NOMO-1 (cell line): ENCODE measurements around the gene PODN.

Experiments
- DNase-seq, 2 experiments: peaks; one replicate each; lab custom pipeline; 2025; ENCODE audit not compliant: unreplicated experiment in 2 of 2; lab: John Stamatoyannopoulos, UW

The PODN gene, protein sequence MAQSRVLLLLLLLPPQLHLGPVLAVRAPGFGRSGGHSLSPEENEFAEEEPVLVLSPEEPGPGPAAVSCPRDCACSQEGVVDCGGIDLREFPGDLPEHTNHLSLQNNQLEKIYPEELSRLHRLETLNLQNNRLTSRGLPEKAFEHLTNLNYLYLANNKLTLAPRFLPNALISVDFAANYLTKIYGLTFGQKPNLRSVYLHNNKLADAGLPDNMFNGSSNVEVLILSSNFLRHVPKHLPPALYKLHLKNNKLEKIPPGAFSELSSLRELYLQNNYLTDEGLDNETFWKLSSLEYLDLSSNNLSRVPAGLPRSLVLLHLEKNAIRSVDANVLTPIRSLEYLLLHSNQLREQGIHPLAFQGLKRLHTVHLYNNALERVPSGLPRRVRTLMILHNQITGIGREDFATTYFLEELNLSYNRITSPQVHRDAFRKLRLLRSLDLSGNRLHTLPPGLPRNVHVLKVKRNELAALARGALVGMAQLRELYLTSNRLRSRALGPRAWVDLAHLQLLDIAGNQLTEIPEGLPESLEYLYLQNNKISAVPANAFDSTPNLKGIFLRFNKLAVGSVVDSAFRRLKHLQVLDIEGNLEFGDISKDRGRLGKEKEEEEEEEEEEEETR

DNA sequence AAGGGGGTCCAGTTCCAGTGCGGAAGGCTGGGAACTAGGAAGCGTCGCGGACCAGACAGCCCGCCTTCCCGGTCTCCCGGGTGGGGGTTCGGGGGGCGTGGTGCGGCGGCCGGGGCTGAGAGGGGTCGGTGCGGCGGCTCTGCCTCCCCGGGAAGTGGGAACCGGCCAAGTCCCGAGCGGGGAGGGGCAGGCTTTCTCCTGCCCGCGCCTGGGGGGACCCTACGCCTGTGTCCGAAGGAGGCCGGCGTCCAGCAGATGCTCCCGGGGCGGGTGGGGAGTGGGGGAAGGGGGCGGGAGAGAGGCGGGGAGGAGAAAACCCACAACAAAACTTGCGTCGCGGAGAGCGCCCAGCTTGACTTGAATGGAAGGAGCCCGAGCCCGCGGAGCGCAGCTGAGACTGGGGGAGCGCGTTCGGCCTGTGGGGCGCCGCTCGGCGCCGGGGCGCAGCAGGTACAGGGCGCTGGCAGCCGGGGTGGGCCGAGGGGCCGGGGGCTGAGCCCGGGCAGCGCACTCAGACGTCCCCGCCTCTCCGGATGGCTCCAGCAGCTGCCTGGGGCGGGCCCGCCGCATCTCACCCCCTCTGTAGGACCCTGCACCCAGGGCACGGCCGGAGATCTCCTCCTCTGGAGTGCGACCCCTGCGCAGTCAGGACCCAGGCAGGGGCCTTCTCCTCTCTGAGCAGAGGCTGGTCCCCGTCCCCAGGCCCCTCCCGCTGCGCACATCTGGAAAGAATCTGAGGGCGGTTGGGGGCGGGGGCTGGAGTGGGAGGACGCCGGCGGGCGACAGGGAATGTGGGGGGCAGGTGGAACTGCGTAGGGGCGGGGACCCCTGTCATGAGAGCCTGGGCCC, at the start of gene PODN:
PODN (plus strand) TSS at position 355 of the 849 bp plus-strand sequence. CDS start 7,643 bp downstream, outside the sequence.
- DNase-seq = no peak

DNA sequence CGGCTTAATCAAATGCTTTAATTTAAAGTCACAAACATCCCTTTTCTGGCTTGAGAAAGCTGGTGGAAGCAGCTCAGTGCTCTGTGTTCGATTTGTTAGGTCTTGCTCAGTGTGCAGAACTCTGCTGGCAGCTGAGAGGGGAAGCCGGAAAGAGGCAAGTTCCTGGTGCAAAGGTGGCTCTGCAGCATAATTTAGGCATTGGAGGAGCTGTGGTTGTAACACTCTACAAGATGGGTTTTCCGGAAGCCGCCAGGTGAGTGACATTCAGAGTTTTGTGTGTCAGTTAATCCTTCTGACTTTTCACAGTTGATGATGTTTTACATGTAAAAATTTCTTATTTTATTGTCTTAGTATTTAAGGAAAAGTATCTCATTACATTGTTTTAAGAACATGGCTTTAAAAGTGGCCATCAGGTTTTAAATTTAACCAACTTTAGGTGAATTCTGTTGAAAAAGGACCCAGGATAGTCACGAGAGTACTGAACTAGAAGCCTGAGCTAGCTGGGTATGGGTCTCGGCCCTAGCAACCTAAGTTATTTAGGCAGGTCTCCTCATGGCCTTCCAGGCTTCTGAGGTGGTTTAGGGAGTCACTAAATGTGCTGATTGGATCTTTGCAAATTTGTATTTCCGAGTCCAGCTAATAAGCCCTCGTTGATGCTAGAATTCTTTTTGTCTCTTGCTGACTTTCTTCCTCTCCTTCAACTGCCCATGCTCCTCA, 47.1 kb upstream of the PODN start:
- DNase-seq = peak; percentile 87 to 95

DNA sequence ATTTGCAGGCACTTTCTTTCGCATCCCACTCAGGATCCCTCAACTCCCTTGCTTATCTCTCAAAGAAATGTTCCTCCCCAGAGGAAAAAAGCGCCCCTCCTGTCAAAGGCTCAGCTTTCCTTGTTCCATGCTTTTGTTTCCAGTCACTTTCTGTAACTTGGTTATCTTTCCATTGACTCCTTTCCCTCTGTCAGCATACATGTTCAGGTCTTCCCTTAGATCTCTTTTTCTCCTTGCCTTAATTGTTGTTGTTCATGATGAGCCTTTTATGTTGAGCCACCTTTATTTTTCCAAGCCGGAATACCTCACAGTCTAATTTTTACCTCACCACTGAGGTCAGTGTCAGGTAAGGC, 46.5 kb upstream of the PODN start:
- no peak for DNase-seq

DNA sequence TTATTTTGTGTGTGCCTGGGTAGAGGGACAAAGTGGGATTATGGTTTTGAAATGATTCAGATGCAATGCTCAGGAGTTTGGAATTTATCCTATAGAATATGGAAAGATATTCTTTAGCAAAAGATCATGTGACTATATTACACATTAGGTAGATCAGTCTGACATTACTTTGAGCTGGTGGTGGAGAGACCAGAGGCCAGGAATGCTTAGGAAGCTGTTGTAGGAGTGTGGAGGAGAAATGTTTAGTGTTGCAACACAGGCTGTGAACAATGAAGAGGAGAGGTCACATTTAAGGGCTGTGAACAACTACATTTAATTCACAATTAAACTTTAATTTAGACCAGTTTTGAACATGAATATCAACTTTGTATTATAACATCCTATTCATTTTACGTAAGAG, 45.3 kb upstream of the PODN start:
- DNase-seq = no peak

DNA sequence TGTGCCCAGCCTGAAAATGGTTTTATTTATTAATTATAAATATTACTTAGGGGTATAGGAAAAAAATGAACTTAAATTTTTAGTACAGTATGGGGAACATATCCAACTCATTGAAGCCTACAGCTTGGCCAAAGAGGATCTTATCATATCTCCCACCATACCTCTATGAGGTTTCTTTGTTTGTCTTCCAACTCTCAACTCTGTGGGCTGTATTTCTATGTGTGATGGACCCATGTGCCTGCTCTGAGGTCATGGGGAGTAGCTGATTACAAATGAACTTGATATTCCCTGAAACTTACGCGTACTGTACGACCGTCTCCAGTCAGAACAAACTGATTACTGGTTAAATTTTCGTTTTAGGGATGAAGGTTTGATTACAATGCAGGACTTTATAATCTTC, 41.4 kb upstream of the PODN start:
- DNase-seq = no peak

DNA sequence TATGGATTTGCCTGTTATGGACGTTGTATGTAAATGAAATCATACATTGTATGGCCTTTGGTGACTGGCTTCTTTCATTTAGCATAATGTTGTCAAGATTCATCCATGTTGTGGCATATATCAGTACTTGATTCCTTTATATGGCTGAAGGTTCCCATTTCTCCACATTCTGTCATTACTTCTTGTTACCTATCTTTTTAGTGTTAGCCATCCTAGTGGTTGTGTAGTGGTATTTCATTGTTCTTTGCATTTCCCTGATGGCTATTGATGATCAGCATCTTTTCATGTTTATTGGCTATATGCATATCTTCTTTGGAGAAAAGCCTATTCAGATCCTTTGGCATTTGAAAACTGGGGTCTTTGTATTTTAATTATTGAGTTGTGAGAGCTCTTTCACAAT, 39.8 kb upstream of the PODN start:
- no peak for DNase-seq

DNA sequence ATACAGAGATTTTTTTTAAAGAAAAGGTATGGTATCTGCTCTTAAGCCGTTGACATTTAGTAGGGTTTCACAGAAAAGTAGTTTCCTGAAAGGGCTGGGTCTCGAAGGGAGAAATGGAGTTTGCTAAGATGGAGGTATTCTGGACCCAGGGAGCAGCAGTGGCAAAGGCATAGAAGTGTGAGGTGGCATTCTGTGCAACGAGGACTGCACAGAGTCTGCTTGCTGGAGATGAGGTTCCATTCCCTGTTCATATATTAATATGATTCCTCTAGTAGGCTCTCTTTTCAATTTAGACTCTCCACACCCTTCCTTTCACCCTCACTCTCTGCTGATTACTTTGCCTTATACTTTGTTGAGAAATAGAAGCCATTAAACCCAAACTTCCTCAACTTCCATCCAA, 38.5 kb upstream of the PODN start:
- DNase-seq = no peak

DNA sequence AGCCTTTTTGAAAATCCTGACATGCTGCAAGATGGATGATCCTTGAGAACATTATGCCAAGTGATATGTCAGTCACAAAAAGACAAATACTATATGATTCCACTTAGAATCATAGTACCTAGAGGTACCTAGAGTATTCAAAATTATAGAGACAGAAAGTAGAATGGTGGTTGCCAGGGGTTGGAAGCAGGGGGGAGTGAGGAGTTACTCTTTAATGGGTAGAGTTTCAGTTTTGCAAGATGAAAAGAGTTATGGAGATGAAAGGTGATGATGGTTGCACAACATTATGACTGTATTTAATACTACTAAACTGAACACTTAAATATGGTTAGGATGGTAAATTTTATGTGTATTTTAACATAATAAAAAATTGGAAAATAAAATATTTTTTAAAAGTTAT, 37.9 kb upstream of the PODN start:
- DNase-seq = peak; percentile 5 to 42

DNA sequence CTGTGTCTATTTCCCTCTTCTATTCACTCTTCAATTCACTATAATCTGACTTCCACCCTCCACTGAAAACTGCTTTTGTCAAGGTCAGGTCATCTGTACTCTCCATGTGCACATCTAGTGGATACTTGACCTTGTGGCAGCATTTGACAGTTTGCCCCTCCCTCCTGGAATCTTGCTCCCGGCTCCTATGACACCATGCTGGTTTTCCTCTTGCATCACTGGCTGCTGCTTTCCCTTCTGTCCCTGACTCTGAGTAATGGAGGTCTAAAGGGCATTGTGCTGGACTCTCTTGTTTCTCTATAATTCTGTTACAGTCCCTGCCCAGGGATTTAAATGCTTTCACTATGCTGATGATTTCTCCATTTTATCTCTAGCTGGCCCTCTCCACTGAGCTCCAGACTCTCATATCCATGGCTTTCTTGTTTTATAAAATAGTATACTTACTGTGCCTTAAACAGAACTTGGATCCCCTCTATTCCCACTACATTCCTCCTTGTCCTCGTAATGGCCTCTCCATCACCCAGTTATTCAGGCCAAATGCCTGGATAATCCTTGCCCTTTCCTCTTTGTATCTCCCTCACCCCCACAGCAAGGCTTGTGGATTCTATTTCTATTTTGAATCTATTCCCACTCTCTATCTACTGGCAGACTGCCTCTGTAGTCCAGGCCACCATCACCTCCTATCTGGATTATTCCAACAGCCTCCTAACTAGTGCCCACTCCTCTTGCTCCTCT, 36.8 kb upstream of the PODN start:
- DNase-seq = peak; percentile 7 to 59

DNA sequence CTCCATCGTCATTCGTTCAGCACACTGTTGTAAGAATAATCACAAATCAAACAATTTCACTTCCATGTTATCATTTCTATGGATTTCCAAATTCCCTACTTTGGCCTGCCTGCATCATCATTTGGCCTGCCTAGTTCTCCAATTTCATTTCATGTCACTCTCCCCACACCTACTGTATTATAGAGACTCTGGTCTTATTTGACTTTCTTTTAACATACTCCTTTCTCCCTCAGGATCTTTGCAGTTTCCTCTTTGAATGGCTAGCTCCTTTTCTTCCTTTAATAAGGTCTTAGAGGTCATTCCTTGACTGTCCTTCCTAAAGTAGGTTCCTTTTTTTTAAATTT, 36.3 kb upstream of the PODN start:
- no peak for DNase-seq

DNA sequence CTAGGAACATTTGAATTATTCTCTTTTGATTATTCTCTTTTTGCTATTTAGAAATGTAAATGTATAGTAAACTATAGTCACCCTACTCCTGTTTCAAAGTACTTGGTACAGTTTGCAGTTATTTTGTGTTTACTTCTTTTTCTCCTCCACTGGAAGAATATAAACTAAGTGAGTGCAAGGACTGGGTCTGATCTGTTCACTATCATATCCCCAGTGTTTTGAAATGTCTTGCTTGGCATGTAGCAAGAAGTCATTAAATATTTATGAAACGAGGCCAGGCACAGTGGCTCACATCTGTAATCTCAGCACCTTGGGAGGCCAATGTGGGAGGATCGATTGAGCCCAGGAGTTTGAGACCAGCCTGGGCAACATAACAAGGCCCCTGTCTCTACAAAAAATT, 35.8 kb upstream of the PODN start:
- DNase-seq = no peak

DNA sequence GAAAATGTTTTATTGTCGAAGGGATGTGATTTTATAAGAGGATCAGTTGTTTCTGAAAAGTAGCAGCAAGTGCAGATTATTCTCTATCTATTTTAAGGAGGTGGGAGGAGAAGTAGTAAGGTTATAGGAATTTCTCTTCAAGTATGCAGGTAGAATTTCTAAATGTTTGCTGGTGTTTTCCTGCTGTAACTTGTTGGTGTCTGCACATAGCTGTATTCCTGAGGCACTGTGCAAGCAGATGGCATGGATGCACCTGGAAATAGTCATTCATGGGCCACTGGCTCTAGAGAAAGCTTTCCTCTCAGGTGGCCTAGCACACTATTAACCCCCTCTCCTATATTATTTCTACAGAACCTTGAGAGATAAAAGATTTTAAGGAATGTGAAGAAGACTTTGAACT, 30.3 kb upstream of the PODN start:
- DNase-seq = no peak

DNA sequence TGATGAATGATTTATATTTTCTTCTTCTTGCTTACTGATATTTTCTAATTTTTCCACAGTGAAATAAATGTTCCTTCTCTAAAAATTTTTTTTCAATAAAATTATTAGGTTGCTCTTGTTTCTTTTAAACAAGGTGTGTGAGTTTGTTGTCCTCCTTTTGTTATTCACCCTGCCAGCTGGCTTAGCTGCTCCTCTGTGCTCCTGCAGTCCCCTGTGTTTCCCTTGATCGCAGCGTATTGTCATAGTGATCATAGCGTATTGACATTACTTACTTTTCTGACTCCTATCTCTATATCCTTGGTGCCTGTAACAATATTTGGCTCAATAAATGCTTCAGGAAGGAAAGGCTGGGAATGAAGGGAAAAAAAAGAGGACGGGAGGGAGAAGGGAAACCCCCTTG, 24.9 kb upstream of the PODN start:
- no peak for DNase-seq

DNA sequence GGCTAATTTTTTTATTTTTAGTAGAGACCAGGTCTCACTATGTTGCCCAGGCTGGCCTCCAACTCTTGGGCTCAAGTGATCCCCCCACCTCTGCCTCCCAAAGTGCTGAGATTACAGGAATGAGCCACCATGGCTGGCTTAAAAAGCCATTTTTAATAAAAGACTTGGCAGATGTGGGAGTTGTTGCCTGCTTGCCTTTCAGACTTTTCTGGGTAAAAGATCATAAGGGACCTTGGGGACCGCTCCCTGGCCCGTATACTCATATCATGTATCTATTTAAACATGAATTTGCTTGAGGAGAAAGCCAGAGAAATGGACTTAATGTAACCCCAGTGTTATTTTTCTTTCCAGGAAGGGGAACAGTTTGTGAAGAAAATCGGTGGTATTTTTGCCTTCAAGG, 23.4 kb upstream of the PODN start:
- DNase-seq = no peak

DNA sequence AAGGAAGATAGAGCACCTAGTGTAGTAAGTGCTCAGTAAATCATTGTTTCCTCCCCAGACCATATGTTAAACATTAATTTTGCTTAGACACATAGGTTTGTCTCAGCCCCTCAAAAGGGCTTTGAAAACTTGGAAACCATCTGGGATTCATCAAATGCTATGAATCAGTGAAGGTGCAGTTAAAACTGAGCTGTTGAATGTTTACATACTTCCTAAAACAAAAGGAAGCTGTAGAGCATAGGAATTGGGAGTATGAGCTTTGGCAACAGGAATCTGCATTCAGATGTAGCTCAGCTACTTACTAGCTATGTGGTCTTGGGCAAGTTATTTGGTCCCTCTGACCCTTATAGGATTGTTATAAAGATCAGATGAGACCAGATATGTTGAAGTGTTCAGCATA, 18.7 kb upstream of the PODN start:
- no peak for DNase-seq

DNA sequence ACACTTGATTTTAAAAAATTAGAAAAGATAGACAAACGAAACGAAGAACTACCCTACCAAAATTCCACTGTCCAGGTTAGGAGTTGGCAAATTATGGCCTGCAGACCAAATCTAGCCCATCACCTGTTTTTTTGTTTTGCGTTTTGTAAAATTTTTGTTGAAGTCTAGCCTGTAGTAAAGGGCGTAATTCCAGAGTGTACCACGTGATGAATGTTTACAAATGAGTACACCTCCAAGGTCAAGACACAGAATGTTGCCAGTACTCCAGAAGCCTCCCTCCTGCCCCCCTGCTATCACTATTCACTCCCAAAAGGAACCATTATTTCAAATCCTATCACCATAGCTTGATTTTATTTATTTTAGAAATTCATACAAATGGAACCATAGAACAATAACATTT, 17.1 kb upstream of the PODN start:
- DNase-seq = no peak

DNA sequence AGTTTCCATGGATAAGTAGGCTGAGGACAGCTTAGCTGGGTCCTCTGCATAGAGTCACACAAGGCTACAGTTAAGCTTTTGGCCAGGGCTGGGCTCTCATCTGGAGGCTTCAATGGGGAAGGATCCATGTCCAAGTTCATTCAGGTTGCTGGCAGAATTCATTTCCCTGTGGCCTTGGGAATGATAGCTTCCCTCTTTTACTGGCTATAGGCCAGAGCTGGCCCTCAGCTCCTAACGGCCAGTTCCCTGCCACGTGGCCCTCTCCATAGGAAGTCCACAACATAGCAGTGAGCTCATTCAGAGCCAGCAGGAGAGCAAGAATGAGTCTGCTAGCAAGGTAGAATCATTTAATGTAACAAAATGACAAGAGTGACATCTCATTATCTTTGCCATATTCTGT, 15.1 kb upstream of the PODN start:
- no peak for DNase-seq

DNA sequence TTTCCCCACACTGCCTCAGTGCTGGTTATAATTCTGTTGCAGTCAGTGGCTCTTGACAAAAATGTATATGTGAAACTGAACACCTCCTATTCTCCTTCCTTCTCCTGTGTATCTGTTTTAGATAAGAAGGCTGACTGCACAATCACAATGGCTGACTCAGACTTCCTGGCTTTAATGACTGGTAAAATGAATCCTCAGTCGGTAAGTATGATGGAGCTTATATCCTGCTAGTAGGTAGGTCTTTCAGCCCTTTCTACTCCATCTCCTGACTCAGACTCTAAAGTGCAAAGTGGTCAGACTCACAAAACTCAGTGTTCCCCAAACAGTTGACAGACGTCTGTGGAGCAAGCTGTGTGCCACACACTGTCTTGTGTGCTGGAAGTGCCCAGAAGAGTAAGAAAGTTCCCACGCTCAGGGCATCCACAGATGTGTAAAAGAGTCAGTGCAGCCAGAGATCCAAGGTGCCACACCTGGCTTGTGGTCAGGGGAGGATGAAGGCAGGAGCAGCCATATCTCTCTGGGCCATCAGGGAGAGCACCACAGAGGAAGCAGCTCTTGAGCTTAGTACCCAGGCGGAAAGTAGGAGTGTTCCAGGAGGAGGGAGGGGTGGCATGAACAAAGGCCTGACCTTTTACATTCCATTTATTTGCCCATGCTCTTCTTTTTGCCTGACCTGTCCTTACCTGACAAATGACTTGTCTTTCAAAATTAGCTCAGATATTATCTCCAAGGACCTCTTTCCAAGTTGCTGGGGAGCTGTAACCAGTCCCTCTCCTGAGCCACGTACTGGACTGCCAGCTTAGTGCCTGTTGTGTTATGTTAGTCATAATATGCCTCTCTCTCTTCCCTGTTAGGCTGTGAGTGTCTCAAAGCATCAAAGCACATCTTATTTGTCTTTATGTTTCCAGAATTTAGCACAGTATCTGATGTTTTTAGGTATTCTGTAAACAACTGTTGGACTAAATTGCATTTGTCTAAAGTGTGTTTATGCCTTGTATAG, 14.0 kb upstream of the PODN start:
- DNase-seq = peak in 1 of 2 experiments; percentile 9

DNA sequence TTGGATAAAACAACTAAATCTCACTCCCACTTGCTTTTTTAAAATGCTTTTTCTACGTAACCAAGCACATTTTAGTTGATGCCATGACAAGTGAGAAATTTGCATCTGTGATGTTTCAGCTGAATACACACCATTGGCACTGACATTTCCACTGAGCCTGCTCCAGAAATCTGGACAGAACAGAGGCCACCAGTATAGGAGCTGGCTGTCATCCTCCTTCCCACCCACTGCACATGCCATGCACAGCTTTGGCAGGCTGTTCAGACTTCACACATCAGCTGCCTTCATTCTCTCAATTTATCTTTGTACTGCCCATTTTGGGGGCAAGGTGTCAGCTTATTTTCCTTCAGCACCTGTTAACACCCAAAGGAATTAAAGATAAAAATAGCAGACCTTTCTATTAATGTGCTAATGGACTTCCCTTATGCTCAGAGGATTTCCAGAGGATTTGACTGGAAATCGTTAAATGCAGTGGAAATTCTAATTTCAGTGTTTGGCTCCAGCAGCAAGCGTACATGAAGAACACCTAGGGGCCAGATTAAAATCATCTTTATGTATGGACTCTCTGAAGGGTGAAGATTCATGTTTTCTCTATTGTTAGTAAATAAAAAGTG, 12.9 kb upstream of the PODN start:
- no peak for DNase-seq
